RPMI8226 (cell line): Measurements from ENCODE around the gene RALGPS1.
"Not testable (repeated sequence)": the region's sequence is repeated elsewhere in the genome, so short reads cannot be mapped to it uniquely, and the experiment has no call there.

Source experiments
- DNase-seq: peaks from one replicate; pipeline ENCODE4 v3.0.0-alpha.2; 2015

The RALGPS1 gene

DNA sequence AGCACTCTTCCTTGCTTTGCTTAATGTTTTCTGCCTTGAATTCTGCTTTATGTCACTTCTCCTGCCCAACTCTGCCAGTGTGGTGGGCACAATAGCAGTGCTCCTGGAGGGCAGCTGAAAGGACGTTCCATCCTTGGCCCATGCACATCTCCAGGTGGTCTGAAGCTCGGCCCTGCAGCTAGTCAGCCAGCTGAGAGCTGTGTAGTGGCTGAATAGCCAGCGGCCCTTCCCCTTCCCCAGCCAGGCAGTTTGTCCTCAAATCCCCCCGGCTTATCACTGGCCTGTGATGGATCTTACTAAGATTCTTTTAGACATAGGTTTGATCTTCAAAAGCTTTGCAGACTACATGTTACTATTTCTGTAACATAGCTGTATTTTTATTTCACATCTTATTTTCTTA, 250.5 kb downstream of the RALGPS1 start:
- DNase-seq = no peak

- no peak for DNase-seq
Measured at GRCh38 chr9:127166111-127166510, 251.5 kb downstream of the RALGPS1 start.

GRCh38 chr9:127166651-127167524, 252.3 kb downstream of the RALGPS1 start:
- DNase-seq = peak; percentile 87

DNA sequence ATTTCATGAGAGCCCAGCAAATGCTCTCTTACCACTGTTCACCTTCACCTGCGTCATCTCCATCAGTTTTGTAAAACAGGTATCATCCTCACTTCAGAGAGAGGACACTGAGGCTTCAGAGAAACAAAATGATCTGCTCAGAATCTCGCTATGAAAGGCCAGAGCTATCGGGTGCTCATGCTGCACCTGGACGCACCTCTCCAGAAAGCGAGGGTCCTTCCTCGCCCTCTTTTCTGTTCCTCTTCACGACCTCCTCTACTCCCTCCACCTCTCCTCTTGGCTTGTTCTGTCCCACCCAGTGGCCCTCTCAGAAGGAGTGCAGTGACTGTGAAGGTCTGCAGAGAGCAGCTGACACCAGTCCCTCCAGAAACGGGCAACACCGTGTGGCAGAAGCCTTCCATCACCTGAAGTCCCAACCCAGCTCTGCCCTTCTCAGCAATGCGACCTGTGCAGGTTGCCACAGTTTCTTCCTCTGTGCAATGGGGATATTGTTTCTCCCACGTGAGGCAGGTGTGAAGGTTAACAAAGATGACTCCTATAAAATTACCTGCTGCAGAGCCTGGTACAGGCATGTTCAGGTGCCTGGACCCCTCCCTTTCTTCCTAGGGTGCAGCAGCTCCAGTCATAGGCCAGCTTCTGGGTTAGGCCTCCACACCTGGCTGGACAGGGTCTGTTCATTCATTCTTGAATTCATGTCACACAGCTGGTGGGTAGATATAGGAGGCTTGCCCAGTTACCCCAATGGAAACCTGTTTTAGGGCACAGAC, 253.2 kb downstream of the RALGPS1 start:
- no peak for DNase-seq

DNA sequence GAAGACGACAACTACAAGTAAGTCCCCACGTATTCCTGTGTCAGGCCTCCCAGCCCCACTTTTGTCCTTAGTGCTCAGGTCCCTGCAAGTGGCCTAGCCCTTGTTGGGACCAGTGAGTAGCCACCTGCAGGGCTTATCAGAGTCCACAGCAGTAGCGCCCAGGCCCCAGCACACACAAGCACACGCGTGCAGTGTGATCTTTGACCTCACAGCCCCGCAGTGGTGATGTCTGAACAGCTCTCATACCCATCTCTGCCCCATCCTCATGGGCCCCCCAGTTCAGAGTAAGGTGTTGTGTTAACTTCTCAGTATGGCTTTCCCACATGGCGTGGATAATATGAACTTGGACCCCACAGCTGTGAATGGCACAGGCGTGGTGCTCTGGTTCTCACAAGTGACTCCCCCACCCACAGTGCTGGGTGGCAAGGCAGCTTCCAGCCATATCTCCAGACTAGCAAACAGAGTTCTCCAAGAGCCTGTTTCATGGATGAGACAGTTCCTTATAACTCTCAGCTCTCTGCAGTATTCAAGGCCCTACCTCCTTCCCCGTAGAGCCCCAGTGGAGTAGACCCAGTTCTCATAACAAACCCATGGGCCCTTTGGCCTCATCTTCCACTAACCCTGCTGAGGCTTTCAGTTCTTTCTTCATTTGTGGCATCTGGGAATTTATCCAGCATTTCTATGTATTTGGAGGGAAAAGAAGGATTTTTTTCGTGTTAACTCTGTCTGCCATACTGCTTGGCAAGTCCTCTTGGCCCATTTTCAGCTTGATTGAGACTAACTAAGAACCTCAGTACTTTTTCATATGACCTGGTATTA, 254.4 kb downstream of the RALGPS1 start:
- DNase-seq = no peak

- no peak for DNase-seq
Measured at GRCh38 chr9:127169575-127169883, 254.9 kb downstream of the RALGPS1 start.

DNA sequence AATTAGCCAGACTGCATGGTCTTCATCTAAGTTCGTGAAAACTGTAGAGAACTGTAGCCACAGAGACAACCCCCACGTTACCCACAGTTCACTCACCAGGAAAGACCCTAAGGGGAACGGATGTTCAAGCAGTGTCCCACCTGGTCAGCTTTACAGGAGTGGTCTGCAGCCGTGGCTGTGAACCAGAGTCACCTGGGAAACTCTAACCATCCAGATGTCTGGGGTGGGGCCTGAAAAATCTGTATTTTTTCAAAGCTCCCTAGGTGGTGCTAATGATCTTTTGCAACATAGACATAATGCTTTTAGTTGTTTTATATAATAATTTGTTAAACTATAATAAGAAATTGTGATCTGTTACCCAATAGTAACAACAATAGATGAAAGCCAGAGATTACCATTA, 255.5 kb downstream of the RALGPS1 start:
- no peak for DNase-seq

DNA sequence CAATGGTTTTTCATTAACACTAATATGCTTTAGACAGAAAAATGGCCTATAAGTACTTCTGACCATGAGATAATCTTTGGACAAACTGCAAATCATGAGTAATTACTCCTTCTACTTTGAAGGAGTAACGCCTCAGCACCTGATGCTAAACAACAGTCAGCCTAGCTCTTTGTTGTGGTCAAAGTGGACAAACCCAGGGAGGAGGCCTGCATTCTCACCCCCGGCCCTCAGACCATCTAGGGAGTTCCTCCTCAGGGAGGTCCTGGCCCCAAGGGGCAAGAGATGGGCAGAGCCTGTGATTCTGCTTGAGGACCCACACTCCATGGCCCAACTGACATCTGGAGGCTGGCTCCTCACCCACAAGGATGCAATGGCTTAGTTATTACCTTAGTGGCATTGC, 256.1 kb downstream of the RALGPS1 start:
- no peak for DNase-seq

GRCh38 chr9:127171348-127171747, 256.8 kb downstream of the RALGPS1 start:
- DNase-seq = not testable (repeated sequence)

GRCh38 chr9:127172066-127172707, 257.6 kb downstream of the RALGPS1 start:
- no peak for DNase-seq

DNA sequence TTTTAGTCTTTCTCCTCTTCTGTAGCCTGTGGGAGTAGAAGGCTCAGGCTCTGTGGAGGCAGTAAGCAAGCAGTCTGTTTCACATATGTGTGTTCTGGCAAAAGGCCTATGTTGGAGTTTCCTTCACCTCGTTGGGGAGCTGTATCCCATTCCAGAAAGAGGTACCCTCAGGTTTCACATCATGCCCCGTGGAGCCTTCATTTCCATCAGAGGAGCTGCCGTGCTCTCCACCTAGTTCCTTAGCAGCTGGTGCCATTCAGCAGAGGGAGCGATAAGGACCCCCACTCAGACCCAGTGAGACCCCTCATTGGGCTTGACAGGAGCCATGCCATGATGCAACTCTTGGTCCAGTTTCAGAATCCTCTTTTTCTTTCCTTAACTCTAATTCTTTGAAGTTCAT, 258.5 kb downstream of the RALGPS1 start:
- DNase-seq = no peak

- DNase-seq = no peak
Measured at GRCh38 chr9:127174386-127175318, 260.1 kb downstream of the RALGPS1 start.

GRCh38 chr9:127175319-127175715, 260.7 kb downstream of the RALGPS1 start:
- DNase-seq = no peak

DNA sequence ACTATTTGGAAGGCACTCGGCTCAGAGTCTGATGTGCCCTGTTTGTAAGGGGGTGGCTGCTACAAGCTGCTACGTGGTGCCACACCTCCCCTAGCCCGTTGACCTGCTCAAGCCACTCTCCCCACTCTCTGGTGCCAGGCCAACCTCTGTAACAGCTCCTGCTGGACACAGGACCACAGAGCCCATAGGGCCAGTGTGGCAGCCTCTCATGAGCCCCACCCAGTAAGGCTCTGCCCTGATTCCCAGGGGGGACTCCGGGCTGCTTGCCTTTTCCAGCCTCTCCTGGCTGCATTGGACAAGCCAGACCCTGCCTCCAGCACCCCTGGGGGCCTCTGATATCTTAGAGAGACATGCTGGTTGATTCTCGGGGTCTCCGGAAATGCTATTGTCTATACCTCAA, 261.2 kb downstream of the RALGPS1 start:
- DNase-seq = no peak

DNA sequence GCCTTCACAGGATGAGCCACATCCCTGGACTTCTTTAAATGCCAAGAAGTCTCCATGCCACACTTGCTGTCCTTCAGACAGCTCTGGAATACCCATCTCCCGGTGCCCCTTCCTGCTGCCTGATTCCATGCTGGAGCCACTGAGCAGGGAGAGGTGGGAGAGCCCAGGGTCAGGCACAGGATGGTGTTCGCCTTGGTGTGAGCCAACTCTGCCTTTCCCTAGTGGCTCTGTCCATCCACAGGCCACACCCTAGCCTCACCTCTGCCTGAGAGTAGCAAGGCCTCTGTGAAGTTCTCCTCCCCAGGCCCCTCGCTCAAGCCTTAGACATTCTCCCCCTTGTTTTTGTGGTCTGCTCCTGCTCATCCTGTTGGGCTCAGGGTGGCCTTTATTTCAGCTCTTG, 262.0 kb downstream of the RALGPS1 start:
- no peak for DNase-seq

GRCh38 chr9:127177231-127177630, 262.6 kb downstream of the RALGPS1 start:
- no peak for DNase-seq

DNA sequence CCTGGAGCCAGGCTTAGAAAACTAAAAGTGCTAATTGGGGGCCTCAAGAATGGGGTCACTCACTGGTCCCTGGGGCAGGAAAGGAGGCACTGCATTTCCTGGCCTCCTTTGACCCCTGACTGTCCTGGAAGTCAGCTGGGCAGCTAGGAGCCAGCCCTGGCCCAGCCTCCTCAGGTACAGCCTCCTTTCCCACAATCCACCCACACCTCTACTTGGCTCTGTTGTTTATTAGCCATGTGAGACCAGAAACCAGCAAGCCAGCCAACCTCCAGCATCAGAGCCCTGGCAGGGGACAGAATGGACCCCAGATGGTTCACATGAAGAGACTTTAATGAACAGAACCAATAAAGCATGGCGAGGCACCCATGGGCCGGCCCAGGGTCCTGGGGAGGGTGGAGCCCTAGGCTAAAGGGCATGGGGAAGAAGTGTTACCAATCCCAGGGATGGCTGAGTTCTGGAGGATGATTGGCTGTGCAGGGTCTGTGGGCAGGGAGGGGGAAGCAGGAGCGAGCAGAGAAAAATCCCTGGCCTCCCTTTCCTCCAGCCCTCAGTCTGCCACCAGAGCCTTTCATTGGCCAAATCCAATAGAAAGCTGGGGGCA, 263.2 kb downstream of the RALGPS1 start:
- no peak for DNase-seq

GRCh38 chr9:127178686-127179632, 264.4 kb downstream of the RALGPS1 start:
- DNase-seq = peak; percentile 49

- DNase-seq = no peak
Measured at GRCh38 chr9:127179633-127180441, 265.3 kb downstream of the RALGPS1 start.
